HEK293 (cell line): Measurements from ENCODE around the gene SUGP2.

Experiments used
- CTCF ChIP-seq: fragments of 450-650 bp; formaldehyde crosslinking; IDR thresholded peaks from 2 replicates; pipeline ENCODE4 v1.5.1; 2016; ENCODE audit warnings: missing biosample characterization, missing genetic modification characterization
- GFI1B ChIP-seq: fragments of 450-650 bp; formaldehyde crosslinking; IDR thresholded peaks from 2 replicates; pipeline ENCODE4 v1.5.1; 2016; ENCODE audit warnings: missing biosample characterization, missing genetic modification characterization
- KLF1 ChIP-seq: fragments of 450-650 bp; formaldehyde crosslinking; IDR thresholded peaks from 2 replicates; pipeline ENCODE4 v1.5.1; 2016; ENCODE audit warnings: missing biosample characterization, missing genetic modification characterization
- SETDB1 ChIP-seq: IDR thresholded peaks from one replicate; pipeline ENCODE4 v1.6.1; 2017; ENCODE audit warnings: mild to moderate bottlenecking, low read length, moderate library complexity, mixed read lengths; ENCODE audit not compliant: insufficient read length
- ZBTB49 ChIP-seq: fragments of 450-650 bp; formaldehyde crosslinking; IDR thresholded peaks from 2 replicates; pipeline ENCODE4 v1.5.1; 2016; ENCODE audit warnings: missing biosample characterization, missing genetic modification characterization, low read depth
- ZFHX2 ChIP-seq: fragments of 450-650 bp; formaldehyde crosslinking; conservative IDR thresholded peaks from 2 replicates; pipeline ENCODE4 v1.5.1; 2016; ENCODE audit warnings: missing biosample characterization, missing genetic modification characterization
- ZNF174 ChIP-seq: fragments of 450-650 bp; formaldehyde crosslinking; IDR thresholded peaks from 2 replicates; pipeline ENCODE4 v1.5.0; 2017; ENCODE audit warnings: missing biosample characterization, mild to moderate bottlenecking, missing genetic modification characterization
- ZNF362 ChIP-seq: fragments of 450-650 bp; formaldehyde crosslinking; IDR thresholded peaks from 2 replicates; pipeline ENCODE4 v1.5.1; 2016; ENCODE audit warnings: missing biosample characterization, missing genetic modification characterization
- ZNF37A ChIP-seq: fragments of 450-650 bp; IDR thresholded peaks from 2 replicates; pipeline ENCODE4 v1.5.1; 2018; ENCODE audit warnings: missing biosample characterization, missing genetic modification characterization
- ZNF610 ChIP-seq: fragments of 450-650 bp; formaldehyde crosslinking; IDR thresholded peaks from 2 replicates; pipeline ENCODE4 v1.5.1; 2016; ENCODE audit warnings: missing biosample characterization, missing genetic modification characterization, borderline replicate concordance
- ZNF747 ChIP-seq: fragments of 450-650 bp; formaldehyde crosslinking; IDR thresholded peaks from 2 replicates; pipeline ENCODE4 v1.5.1; 2016; ENCODE audit warnings: missing biosample characterization, missing genetic modification characterization
- ZNF776 ChIP-seq: fragments of 450-650 bp; formaldehyde crosslinking; IDR thresholded peaks from 2 replicates; pipeline ENCODE4 v1.5.0; 2017; ENCODE audit warnings: missing biosample characterization, missing genetic modification characterization, borderline replicate concordance
- ZSCAN30 ChIP-seq: fragments of 450-650 bp; IDR thresholded peaks from 2 replicates; pipeline ENCODE4 v1.5.1; 2018; ENCODE audit warnings: missing biosample characterization, mild to moderate bottlenecking, missing genetic modification characterization, moderate library complexity
- ZXDB ChIP-seq: fragments of 450-650 bp; formaldehyde crosslinking; IDR thresholded peaks from 2 replicates; pipeline ENCODE4 v1.5.1; 2016; ENCODE audit warnings: missing biosample characterization, missing genetic modification characterization

GRCh38 chr19:19004144-19004543 lies 29.2 kb downstream of the SUGP2 start:
- no peak for TF ChIP-seq ZFHX2 (tag by site-specific recombination)
- no peak for TF ChIP-seq GFI1B (tag by site-specific recombination)
- no peak for TF ChIP-seq CTCF (tag by site-specific recombination)
- TF ChIP-seq ZNF776: no peak
- no peak for TF ChIP-seq ZXDB (tag by site-specific recombination)
- TF ChIP-seq ZNF37A (tag by site-specific recombination): no peak
- no peak for TF ChIP-seq ZBTB49 (tag by site-specific recombination)
- no peak for TF ChIP-seq ZNF747 (tag by site-specific recombination)
- TF ChIP-seq SETDB1: no peak
- TF ChIP-seq ZSCAN30: no peak
- no peak for TF ChIP-seq ZNF362 (tag by site-specific recombination)
- no peak for TF ChIP-seq ZNF610 (tag by site-specific recombination)
- no peak for TF ChIP-seq ZNF174 (tag by site-specific recombination)
- no peak for TF ChIP-seq KLF1
